ENCODE data around the gene ARSB.

ARSB gene

DNA sequence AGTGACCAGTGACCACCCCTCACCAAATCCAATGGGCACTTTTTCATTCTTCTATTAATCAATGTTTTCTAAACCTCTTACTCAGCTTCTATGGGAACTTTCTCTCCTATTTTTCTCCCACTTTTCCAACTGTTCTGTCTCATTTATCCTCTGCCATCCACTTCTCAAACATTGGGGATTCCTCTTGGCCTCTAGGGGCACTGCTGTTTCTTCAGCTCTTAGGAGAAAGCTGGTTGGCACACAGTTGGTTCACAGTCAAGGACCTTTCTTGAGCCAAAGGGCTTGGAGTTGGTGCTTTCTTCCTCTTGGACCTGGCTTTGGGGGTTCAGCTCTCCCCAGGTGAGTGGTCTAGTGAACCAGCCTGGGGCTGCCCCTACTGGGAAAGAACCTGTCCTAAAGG lies 224.3 kb downstream of the ARSB start:
- Histone ChIP-seq H4K91ac (ENCODE audit: low read depth, low read length, poor library complexity) (no peak overlapping the region), H3K23ac (ENCODE audit: low read depth, low read length, poor library complexity) (no peak overlapping the region), H3K4me3 (ENCODE audit: low read length in 2 of 2) (no peak overlapping the region), H3K4me1 (ENCODE audit: control insufficient read depth in 2 of 2, insufficient read depth in 1 of 2, low read depth in 1 of 2, low read length in 2 of 2) (no peaks in the 10 kb centered on the region), H2BK120ac (ENCODE audit: low read depth, low read length) (no peak overlapping the region), H3K18ac (ENCODE audit: low read length) (no peak overlapping the region), H3K27ac (replicated peaks; ENCODE audit: low read length) (no peak overlapping the region), H3K4me2 (ENCODE audit: insufficient read depth, low read length, poor library complexity, severe bottlenecking) (no peak overlapping the region), H3K9ac (ENCODE audit: low read depth, low read length, poor library complexity) (no peak overlapping the region), H3K36me3 (replicated peaks in 1 of 2; ENCODE audit: control insufficient read depth in 2 of 2, insufficient read depth in 2 of 2, low read length in 2 of 2) (no peaks in the 10 kb centered on the region), H2BK12ac (ENCODE audit: low read length) (no peak overlapping the region), H4K8ac (ENCODE audit: low read depth, low read length) (no peak overlapping the region), H3K9me3 (replicated peaks in 1 of 2; ENCODE audit: control insufficient read depth in 2 of 2, insufficient read depth in 1 of 2, low read depth in 1 of 2, low read length in 2 of 2) (no peaks in the 10 kb centered on the region), H3K4ac (ENCODE audit: low read length) (no peak overlapping the region), H2AK5ac (ENCODE audit: low read depth, low read length) (no peak overlapping the region), H3K27me3 (ENCODE audit: control insufficient read depth in 3 of 3, insufficient read depth in 3 of 3, low read depth in 1 of 3, low read length in 3 of 3) (no peaks in the 10 kb centered on the region), H2BK5ac (ENCODE audit: low read length) (no peak overlapping the region), H2BK15ac (ENCODE audit: low read length) (no peak overlapping the region), H3K14ac (ENCODE audit: low read length) (no peak overlapping the region), H3K79me1 (ENCODE audit: low read depth, low read length) (no peaks in the 10 kb centered on the region), H2AFZ (ENCODE audit: low read length) (no peak overlapping the region)
- DNase-seq (ENCODE audit: low spot score) = no peak

DNA sequence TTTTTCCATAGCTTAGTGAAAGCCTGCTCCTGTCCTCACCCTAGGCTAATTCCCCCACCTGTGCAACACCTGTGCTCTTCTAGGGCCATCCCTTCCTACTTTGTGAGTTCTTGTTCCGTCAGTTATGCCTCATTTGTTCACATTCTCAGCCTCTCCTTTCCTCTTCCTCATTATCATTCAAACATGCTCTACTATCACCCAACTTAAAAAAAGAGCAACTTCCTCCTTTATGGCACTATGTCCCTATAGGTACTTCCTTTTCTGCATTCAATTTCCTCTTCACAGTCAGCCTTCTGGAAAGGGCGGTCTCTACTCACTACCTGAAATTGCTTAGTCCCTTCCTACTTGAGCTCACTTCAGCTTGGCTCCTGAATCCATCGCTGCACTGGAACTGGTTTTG lies 224.7 kb downstream of the ARSB start:
- Histone ChIP-seq H3K23ac (ENCODE audit: low read depth, low read length, poor library complexity) (no peak overlapping the region), H4K91ac (ENCODE audit: low read depth, low read length, poor library complexity) (no peak overlapping the region), H3K9ac (ENCODE audit: low read depth, low read length, poor library complexity) (no peak overlapping the region), H2BK5ac (ENCODE audit: low read length) (no peak overlapping the region), H3K4me1 (ENCODE audit: control insufficient read depth in 2 of 2, insufficient read depth in 1 of 2, low read depth in 1 of 2, low read length in 2 of 2) (no peaks in the 10 kb centered on the region), H2AFZ (ENCODE audit: low read length) (no peak overlapping the region), H3K36me3 (replicated peaks in 1 of 2; ENCODE audit: control insufficient read depth in 2 of 2, insufficient read depth in 2 of 2, low read length in 2 of 2) (no peaks in the 10 kb centered on the region), H4K8ac (ENCODE audit: low read depth, low read length) (no peak overlapping the region), H2BK12ac (ENCODE audit: low read length) (no peak overlapping the region), H3K4ac (ENCODE audit: low read length) (no peak overlapping the region), H2BK15ac (ENCODE audit: low read length) (no peak overlapping the region), H3K79me1 (ENCODE audit: low read depth, low read length) (no peaks in the 10 kb centered on the region), H2BK120ac (ENCODE audit: low read depth, low read length) (no peak overlapping the region), H3K4me3 (ENCODE audit: low read length in 2 of 2) (no peak overlapping the region), H3K9me3 (replicated peaks in 1 of 2; ENCODE audit: control insufficient read depth in 2 of 2, insufficient read depth in 1 of 2, low read depth in 1 of 2, low read length in 2 of 2) (no peaks in the 10 kb centered on the region), H3K4me2 (ENCODE audit: insufficient read depth, low read length, poor library complexity, severe bottlenecking) (no peak overlapping the region), H3K27ac (replicated peaks; ENCODE audit: low read length) (no peak overlapping the region), H3K14ac (ENCODE audit: low read length) (no peak overlapping the region), H3K18ac (ENCODE audit: low read length) (no peak overlapping the region), H2AK5ac (ENCODE audit: low read depth, low read length) (no peak overlapping the region), H3K27me3 (ENCODE audit: control insufficient read depth in 3 of 3, insufficient read depth in 3 of 3, low read depth in 1 of 3, low read length in 3 of 3) (no peaks in the 10 kb centered on the region)
- WGBS, 2 donors (ENCODE audit: extremely low coverage in 2 of 2, insufficient read length in 2 of 2, insufficient replicate concordance in 1 of 2) = no CpG with 5 or more reads among the region's 3 CpGs
- no peak for DNase-seq (ENCODE audit: low spot score)

DNA sequence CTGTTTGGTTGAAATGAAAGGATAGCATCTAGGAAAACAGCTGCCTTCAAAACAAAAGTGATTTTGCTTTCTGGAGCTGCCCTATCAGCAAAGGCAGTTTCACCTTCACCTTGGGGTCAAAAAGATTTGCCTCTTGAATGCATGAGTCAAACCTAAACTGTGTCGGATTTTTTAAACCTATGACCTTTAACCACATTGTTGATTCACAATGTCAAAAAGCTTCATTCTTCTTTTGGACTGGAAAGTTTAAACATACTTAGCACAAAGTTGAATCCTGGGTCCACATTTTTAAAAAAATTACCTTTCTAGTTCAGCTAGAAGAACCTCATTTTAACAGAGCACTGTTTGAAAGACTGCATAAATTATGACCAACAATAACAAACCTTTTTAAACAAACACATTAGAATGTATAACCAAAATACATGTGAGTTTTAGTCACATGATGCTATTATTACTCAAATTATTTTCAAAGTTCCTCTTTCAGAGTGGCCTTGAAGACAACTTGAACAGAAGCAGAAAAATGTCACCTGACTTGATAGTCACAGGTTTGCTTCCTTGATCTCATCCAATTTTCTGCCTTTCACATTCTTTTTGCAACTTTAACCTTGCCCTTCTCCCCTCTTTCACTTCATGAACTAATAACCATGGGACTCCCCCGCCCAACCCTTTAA lies 226.8 kb downstream of the ARSB start:
- Histone ChIP-seq H3K27ac (replicated peaks; ENCODE audit: low read length) (no peak overlapping the region), H2AFZ (ENCODE audit: low read length) (no peak overlapping the region), H3K79me1 (ENCODE audit: low read depth, low read length) (no peaks in the 10 kb centered on the region), H3K36me3 (replicated peaks in 1 of 2; ENCODE audit: control insufficient read depth in 2 of 2, insufficient read depth in 2 of 2, low read length in 2 of 2) (no peaks in the 10 kb centered on the region), H4K8ac (ENCODE audit: low read depth, low read length) (no peak overlapping the region), H3K4me3 (ENCODE audit: low read length in 2 of 2) (no peak overlapping the region), H3K9ac (ENCODE audit: low read depth, low read length, poor library complexity) (no peak overlapping the region), H3K4me1 (ENCODE audit: control insufficient read depth in 2 of 2, insufficient read depth in 1 of 2, low read depth in 1 of 2, low read length in 2 of 2) (no peaks in the 10 kb centered on the region), H3K18ac (ENCODE audit: low read length) (no peak overlapping the region), H3K14ac (ENCODE audit: low read length) (no peak overlapping the region), H3K4ac (ENCODE audit: low read length) (no peak overlapping the region), H2BK5ac (ENCODE audit: low read length) (no peak overlapping the region), H3K23ac (ENCODE audit: low read depth, low read length, poor library complexity) (no peak overlapping the region), H2BK15ac (ENCODE audit: low read length) (no peak overlapping the region), H2BK120ac (ENCODE audit: low read depth, low read length) (no peak overlapping the region), H3K4me2 (ENCODE audit: insufficient read depth, low read length, poor library complexity, severe bottlenecking) (no peak overlapping the region), H4K91ac (ENCODE audit: low read depth, low read length, poor library complexity) (no peak overlapping the region), H3K27me3 (ENCODE audit: control insufficient read depth in 3 of 3, insufficient read depth in 3 of 3, low read depth in 1 of 3, low read length in 3 of 3) (peaks cover 0 to 5% (median 0%) of the 10 kb centered on the region in 3 experiments), H3K9me3 (replicated peaks in 1 of 2; ENCODE audit: control insufficient read depth in 2 of 2, insufficient read depth in 1 of 2, low read depth in 1 of 2, low read length in 2 of 2) (no peaks in the 10 kb centered on the region), H2AK5ac (ENCODE audit: low read depth, low read length) (no peak overlapping the region), H2BK12ac (ENCODE audit: low read length) (no peak overlapping the region)
- DNase-seq (ENCODE audit: low spot score) = no peak
- no CpG with 5 or more reads among the region's 2 CpGs for WGBS, 2 donors (ENCODE audit: extremely low coverage in 2 of 2, insufficient read length in 2 of 2, insufficient replicate concordance in 1 of 2)

DNA sequence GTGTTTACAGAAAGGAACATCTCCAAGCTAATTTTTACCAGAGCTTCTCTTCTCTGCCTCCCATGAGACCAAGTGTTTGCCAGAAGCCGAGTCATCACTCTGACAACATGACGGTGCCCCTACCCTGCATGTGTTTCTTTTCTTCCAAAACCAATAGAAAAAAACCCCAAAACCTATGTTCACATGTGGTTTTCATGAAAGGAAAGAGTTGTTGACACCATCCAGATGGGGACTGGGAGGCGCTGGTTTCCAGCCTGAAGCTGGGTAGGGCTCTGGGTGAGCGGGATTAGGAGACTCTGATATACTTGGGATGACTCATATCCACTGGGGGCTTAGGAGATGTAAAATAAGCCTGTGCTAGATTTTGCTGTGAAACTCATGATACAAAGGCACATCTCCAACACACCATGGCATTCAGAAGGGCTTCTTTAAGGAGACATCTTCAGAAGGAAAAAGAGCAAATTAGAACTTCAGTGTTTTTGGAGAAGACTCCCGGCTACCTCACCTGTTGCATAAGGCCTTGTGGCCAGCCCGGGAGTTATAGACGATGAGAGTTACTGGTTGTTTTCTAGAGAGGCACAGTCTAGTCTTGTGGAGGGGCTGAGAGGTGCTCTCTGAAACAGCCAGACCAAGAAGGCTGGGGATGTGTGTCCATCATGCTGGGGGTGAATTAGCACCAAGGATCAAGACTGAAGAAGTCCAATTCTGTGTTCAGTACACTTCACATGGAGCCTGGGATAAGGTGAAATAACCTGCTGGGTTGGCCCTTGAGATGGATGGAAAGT lies 227.6 kb downstream of the ARSB start:
- Histone ChIP-seq H3K27ac (replicated peaks; ENCODE audit: low read length) (no peak overlapping the region), H3K27me3 (ENCODE audit: control insufficient read depth in 3 of 3, insufficient read depth in 3 of 3, low read depth in 1 of 3, low read length in 3 of 3) (peaks cover 0 to 5% (median 0%) of the 10 kb centered on the region in 3 experiments), H3K23ac (ENCODE audit: low read depth, low read length, poor library complexity) (no peak overlapping the region), H3K4me2 (ENCODE audit: insufficient read depth, low read length, poor library complexity, severe bottlenecking) (no peak overlapping the region), H3K4me1 (ENCODE audit: control insufficient read depth in 2 of 2, insufficient read depth in 1 of 2, low read depth in 1 of 2, low read length in 2 of 2) (no peaks in the 10 kb centered on the region), H2BK12ac (ENCODE audit: low read length) (no peak overlapping the region), H3K36me3 (replicated peaks in 1 of 2; ENCODE audit: control insufficient read depth in 2 of 2, insufficient read depth in 2 of 2, low read length in 2 of 2) (no peaks in the 10 kb centered on the region), H3K4ac (ENCODE audit: low read length) (no peak overlapping the region), H3K9ac (ENCODE audit: low read depth, low read length, poor library complexity) (no peak overlapping the region), H3K79me1 (ENCODE audit: low read depth, low read length) (no peaks in the 10 kb centered on the region), H4K8ac (ENCODE audit: low read depth, low read length) (no peak overlapping the region), H3K9me3 (replicated peaks in 1 of 2; ENCODE audit: control insufficient read depth in 2 of 2, insufficient read depth in 1 of 2, low read depth in 1 of 2, low read length in 2 of 2) (no peaks in the 10 kb centered on the region), H2BK5ac (ENCODE audit: low read length) (no peak overlapping the region), H3K14ac (ENCODE audit: low read length) (no peak overlapping the region), H3K18ac (ENCODE audit: low read length) (no peak overlapping the region), H2BK15ac (ENCODE audit: low read length) (no peak overlapping the region), H2AK5ac (ENCODE audit: low read depth, low read length) (no peak overlapping the region), H4K91ac (ENCODE audit: low read depth, low read length, poor library complexity) (no peak overlapping the region), H2BK120ac (ENCODE audit: low read depth, low read length) (no peak overlapping the region), H2AFZ (ENCODE audit: low read length) (no peak overlapping the region), H3K4me3 (ENCODE audit: low read length in 2 of 2) (no peak overlapping the region)
- WGBS, 2 donors (ENCODE audit: extremely low coverage in 2 of 2, insufficient read length in 2 of 2, insufficient replicate concordance in 1 of 2) = no CpG with 5 or more reads among the region's 7 CpGs
- no peak for DNase-seq (ENCODE audit: low spot score)
